GM21737 (cell line): ENCODE measurements around the gene AKR1C2.
"Not testable (repeated sequence)": the region's sequence is repeated elsewhere in the genome, so short reads cannot be mapped to it uniquely, and the experiment has no call there.

Experiments
- ATAC-seq: cut with Tn5 transposase; IDR thresholded peaks from one replicate; pipeline ENCODE4 v1.9.1; 2021; ENCODE audit warnings: mild to moderate bottlenecking, moderate library complexity; ENCODE audit not compliant: unreplicated experiment

Gene AKR1C2

DNA sequence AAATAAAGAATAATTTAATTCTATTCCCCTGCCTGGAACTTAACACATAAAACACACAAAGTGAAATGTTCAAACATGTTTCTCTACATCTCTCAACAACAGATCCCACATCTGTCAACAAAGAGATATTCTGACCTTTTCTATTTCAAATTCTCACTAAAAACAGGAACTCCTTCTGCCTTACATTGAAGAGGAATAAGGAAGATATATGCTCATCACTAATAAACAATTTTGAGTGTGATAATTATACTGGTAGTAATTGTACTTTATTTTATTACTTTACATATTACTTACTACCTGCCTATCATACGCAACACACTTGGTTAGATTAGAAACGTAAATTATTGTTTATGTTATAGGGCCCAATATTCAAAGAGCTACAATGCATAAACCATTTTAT lies 13.4 kb downstream of the AKR1C2 start:
- ATAC-seq = no peak

DNA sequence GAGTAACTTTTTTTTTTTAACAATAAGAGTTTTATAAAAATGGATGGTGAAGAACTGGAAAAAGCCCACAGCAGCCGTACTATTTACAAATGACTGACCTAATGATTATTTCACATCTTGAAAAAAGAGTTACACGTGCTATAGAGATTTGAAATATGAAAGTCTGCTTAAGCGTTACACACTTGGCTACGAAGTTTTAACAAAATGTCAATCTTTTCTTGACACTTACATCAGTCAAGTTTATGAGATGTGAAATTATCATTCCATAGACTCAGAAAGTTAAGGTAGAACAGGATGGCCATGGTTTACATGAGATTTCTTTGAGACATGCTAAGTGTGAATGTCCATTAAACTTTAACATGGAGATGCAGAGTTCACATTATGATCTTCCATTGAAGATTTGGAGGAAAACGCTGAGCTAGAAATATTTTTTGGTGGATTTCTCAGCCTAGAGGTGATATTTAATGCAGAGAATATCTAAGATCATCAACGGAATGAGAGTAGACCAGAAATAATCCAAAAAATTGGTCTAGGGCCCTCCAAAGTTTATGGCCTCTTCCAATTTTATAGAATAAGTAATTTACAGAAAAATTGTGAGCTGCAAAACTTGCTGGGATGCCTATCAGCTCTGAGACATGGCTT lies 15.5 kb downstream of the AKR1C2 start:
- not testable (repeated sequence) for ATAC-seq

DNA sequence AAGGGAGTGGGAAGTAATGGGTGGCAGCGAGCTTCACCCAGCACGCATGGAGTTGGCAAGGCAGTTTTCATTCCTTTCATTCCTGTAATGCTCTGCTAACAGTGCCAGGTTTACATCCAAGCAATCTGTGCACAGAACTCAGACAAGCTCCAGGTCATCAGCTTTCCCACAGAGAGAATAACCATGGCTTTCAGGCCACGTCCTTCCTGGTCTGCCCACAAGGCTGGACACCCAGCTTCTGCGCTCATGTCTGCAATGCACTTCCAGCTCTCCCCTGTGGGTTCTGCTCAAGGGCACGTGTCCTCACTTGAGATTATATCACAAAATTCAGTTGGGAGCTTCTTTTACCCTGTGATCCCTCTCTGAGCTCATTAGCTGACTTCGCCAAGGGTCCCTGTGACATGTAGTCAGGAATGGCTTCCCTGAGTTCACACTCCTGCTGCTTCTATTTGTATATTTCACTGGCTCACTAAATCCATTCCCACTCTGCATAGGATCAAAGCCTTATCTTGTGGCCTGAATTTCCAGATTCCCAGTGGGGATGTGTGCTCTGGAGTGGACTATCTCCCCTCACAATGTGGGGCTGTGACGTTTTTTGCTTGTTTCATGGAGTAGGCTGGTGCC lies 18.6 kb downstream of the AKR1C2 start:
- ATAC-seq = no peak

DNA sequence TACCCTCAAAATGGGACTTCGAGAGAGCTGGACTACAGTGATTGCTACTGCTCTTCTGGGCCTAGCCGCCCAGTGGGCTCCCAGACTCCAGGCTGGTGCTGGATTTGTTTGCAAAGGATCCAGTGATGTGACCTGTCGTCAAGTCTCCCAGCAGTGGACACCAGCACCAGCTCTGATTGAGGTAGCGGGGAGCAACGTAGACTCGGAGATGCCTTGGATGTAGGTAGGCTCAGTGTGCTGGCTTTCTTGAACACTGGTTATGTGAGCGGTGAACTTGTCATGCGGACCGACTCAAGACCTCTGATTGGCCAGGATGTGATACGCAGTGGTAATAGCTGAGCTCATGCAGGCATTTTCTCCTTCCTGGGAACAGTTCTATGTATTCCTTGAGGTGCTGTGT lies 19.4 kb downstream of the AKR1C2 start:
- no peak for ATAC-seq

DNA sequence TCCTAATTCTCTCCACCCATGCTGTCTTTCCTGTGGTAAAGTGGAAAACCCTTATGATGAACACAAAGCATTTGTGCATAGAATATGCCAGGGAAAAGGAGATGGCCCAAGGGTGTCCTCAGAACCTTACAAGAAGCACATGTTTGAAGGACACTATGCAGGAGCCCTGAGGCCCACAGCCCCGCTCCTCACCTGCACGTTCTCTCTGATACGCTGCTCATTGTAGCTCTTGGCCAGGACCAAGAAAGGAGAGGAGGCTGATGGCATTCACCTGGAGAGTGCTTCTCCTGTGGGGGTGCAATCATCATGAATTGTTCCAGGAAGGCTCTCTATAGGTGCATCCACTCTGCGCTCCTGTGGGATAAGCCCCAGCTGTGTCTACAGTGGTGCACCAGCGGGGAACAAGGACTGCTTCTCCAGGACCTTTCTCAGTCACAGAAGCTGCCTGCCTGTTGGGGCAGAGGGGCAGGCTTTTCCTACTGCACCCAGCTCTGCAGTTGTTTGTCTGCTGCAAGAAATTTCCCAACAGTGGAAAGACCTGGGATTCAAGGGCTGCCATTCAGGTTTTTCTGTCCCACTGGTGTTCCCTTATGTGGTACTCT lies 19.9 kb downstream of the AKR1C2 start:
- no peak for ATAC-seq

DNA sequence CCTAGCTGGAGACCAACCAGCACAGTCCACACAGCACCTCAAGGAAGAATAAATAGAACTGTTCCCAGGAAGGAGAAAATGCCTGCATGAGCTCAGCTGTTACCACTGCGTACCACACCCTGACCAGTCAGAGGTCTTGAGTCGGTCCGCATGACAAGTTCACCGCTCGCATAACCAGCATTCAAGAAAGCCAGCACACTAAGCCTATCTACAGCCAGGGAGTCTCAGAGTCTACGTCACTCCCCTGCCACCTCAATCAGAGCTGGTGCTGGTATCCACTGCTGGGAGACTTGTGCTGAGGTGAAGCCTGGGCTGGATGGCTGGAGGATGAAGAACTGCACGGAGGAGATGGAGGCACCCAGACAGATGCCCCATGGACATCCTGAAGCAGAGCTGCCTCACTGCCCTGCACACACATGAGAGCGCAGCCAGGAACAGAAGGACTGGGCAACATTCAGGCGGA lies 20.9 kb downstream of the AKR1C2 start:
- ATAC-seq = no peak

DNA sequence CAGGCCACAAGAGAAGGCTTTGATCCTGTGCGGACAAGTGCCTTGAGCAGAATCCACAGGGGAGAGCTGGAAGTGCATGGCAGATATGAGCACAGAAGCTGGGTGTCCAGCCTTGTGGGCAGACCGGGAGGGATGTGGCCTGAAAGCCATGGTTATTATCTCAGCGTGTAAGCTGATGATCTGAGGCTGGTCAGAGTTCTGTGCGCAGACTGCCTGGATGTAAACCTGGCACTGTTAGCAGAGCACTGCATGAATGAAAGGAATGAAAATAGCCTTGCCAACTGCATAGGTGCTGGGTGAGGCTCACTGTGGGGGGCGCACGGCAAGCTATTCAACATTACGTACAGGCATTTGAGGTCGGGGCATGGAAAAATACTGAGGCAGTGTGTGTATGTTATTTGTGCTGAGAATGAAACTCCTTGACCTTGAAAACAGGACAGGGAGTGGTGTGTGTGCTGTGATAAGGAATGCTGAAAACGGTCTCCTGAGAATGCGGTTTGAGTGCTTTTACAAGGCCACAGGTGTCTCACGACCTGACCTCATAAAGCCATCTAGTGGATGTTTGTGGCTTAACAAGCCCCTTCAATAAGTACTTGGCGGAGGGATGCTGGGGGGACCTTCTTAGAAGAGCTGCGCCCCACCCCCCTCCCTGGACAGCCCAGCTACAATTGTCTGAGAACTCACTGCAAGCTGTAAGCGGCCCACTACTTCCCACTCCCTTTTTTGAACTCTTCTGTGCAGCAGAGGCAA lies 21.8 kb downstream of the AKR1C2 start:
- no peak for ATAC-seq

DNA sequence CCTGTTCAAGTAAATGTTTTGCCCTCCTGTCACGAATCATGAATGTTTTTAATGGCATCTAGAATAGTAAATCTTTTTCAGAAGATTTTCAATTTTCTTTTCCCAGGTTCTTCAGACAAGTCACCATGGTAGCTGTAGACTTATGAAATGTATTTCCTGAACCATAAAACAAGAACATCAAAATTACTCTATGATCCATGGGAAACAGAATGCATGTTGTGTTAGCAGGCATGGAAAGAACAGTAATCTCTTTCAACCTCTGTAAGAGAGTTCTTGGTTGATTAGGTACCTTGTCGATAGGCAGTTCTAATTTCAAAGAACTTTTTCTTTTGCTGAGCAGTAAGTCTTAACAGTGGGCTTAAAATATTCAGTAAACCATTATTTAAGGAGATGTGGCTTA lies 22.9 kb downstream of the AKR1C2 start:
- no peak for ATAC-seq

DNA sequence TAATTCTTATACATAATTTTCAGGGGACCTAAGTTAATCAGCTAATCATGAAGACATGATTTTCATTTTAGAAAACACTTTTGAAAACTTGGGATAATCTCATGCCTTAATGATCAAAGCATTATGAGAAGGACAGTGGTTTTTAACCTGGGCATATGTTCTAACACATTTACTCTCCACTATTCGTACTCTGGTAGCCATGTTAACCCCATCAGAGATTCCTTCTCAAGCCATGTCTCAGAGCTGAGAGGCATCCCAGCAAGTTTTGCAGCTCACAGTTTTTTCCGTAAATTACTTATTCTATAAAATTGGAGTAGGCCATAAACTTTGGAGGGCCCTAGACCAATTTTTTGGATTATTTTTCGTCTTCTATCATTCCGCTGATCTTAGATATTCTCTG lies 24.8 kb downstream of the AKR1C2 start:
- ATAC-seq = no peak

DNA sequence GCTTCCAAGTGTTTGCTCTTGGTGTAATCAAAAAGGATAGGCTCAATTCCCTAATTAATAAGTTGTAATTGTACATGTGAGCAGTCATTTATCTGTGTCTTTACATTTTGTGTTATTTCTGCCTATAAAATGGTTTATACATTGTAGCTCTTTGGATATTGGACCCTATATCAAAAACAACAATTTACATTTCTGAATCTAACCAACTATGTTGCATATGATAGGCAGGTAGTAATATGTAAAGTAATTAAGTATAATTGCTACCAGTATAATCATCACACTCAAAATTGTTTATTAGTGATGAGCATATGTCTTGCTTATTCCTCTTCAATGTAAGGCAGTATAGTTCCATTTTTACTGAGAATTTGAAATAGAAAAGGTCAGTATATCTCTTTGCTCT lies 26.6 kb downstream of the AKR1C2 start:
- no peak for ATAC-seq

DNA sequence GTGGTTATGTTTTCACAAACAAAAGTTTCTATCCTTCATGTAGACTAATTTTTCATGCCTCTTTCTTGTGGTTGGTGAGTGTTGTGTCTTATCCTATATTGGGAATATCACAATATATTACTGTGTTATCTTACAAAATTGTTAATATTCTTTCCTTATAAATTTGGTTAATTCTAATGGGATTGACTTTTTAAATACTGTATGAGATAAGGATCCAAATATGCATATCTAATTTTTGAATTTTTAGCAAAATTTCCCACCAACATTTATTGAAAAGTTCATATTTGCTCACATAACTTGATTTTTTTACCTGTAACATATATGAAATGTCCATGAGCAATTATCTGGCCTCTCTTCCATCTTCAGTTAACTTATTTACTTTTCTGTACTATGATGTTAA lies 29.3 kb downstream of the AKR1C2 start:
- ATAC-seq = not testable (repeated sequence)

DNA sequence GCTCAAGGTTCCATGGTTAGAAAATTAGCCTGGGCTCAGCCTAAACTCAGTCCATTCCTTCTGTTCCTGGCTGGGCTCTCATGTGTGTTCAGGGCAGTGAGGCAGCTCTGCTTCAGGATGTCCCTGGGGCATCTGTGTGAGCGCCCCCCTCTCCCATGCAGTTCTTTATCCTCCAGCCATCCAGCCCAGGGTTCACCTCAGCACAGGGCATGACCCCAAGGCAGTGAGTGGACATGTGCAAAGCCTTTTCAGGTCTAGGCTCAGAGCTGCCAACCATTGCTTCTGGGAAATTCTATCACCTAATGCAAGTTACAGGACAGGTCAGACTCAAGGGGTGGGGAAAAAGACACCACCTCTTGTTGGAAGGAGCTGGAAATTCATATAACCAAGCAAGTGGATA lies 30.4 kb downstream of the AKR1C2 start:
- not testable (repeated sequence) for ATAC-seq

DNA sequence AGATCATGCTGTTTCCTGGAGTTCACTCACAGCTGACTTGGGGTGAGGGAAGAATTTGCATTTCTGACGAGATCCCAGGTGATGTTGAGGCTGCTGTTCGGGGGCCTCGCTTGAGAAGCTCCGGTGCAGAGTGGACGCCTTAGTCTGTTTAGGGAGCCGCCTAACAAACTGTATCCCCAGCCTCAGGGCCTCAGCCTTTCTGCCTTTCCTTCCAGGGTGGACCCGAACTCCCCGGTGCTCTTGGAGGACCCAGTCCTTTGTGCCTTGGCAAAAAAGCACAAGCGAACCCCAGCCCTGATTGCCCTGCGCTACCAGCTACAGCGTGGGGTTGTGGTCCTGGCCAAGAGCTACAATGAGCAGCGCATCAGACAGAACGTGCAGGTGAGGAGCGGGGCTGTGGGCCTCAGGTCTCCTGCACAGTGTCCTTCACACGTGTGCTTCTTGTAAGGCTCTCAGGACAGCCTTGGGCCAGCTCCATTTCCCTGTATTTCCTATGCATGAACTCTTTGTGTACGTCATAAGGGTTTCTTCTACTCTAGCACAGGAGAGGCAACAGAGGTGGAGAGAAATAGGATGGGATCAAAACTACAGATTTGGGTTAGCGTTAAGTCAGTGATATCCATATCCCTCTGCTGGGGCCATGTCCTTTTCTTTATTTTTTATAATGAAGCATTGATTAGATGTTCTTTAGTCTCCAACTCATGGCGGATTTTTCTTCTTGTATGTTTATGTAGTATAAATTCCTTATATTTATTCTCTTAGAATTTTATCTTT lies 31.1 kb downstream of the AKR1C2 start:
- not testable (repeated sequence) for ATAC-seq

DNA sequence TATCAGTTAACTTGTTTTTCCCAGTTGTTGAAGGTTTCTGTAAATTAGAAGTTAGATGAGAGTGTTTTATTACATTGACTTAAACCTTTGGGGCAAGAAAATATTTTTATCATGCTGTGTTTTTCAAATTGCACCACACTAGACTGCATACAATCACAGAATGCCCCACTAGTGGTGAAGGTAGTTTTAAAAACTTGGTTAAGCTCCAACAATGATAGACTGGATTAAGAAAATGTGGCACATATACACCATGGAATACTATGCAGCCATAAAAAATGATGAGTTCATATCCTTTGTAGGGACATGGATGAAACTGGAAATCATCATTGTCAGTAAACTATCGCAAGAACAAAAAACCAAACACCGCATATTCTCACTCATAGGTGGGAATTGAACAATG lies 33.3 kb downstream of the AKR1C2 start:
- not testable (repeated sequence) for ATAC-seq

DNA sequence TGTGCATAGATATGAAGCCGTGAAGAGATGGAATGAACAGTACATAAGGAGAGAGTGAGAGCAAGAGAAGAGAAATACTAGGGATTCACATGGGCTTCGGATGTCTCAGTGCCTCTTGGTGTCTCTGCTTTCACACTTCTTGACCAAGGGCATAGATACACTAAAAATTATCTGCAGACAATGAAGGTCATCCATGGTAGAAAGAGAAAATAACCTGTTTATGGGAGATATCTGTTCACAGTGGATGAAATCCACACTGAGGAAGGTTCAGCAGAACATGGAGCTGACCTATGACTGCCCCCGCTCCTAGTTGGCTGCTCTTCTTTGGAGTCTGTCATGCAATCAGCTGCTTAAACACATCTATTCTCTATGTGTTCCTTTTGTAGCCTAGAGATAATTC lies 34.4 kb downstream of the AKR1C2 start:
- ATAC-seq = not testable (repeated sequence)

DNA sequence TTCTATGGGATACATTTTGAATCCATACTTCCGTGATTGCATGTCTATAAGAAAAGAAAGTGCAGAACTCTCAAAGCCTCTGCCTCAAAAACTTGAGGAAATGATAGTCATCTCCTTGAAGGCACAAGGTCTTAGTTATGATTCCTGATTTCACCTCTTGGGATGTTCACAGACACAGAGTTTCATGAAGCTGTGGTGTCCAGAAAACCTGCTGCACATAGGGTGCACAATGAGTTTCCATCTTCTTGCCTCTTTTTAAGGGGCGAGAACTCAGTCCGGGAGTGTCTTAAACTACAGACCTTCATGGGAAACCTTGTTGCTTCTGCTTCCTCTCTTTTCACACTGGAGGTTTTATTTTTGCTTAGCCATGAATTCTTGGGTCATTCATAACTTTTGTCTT lies 36.5 kb downstream of the AKR1C2 start:
- not testable (repeated sequence) for ATAC-seq

DNA sequence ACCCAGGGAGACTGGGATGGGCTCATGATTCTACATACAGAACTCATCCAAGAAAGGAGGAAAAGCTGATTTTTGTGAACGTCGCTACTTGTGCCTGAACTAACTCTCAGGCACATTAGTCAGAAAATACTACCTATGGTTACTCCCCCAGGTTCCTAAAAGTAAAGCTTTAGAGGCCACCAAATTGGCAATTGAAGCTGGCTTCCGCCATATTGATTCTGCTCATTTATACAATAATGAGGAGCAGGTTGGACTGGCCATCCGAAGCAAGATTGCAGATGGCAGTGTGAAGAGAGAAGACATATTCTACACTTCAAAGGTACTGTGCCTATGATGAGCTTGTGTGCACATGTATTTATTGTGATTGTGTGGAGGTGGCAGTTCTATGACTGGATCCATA lies 37.9 kb downstream of the AKR1C2 start:
- not testable (repeated sequence) for ATAC-seq

DNA sequence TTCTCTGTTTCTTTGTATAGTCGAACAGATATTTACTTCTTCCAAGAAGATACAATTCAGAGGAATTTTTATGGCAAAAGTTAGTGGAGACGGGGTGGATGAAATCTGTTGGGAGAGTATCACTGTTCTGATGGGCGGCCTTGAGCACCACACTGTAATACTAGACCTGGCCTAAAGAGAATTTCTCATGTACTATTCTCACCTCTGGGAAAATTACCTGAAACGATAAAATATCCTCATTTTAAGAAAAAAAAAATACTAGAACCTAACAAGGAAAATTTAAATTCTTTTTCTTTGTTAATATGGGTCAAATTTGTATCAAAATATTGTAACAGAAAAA lies 39.9 kb downstream of the AKR1C2 start:
- not testable (repeated sequence) for ATAC-seq

DNA sequence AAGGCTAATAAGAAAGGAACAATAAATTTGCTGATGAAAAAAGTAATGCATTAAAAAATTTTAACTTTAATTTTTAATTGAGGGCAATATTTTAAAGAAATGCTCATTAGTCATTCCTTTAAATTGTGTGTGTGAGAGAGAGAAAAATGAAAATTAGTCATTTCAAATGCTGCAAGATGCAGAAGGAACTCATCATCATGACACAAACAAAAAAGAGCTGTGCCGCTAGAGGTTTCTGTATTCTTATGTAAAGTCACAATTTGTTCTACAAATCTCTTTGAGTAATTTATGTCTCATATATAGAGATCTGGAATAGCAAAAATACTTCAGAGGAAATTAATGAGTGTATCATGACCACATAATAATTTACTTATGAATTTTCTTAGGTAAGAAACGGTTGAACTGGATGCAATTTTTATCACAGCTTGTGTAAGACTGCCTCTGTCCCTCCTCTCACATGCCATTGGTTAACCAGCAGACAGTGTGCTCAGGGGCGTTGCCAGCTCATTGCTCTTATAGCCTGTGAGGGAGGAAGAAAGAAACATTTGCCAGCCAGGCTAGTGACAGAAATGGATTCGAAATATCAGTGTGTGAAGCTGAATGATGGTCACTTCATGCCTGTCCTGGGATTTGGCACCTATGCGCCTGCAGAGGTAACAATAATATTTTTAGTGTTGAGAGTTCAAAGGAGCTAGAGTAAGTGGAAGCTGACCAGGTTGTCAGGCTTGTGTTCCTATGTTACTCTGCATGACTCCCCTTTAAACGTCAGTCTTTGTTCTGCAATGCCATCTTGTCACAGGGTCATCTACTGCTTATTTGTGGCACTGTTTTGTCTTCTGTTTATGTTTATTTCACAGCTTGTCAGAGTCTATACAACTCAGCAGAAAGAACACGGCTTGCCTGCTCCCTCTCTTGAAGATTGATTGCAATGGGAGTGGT lies 40.5 kb downstream of the AKR1C2 start, which contains the start of gene AKR1C1:
TSS of gene AKR1C1 (plus strand) at position 540 of the 939 bp plus-strand sequence. CDS start at position 570, 30 bp downstream.
- ATAC-seq = not testable (repeated sequence)

DNA sequence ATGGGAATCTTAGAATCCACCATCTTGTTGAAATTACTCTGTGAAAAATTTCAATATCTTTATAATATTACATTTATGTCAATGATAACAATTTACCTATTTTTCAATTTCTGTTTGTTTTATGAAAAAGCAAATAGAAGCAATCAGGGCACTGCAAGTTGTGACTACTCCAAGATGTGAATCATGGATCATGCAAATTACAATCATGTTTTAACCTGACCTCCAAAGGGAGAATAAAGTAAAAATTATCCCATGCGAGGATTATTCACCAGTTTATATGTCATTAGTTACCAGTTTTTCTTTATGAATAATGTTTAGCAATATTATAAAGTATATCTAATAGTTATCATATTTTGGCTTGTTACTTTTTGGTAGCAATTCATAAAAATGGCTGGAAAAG lies 41.3 kb downstream of the AKR1C2 start:
- ATAC-seq = not testable (repeated sequence)
